ENCODE data around the gene HSF4.
A peak's percentile ranks its signal among the peaks of the same experiment; 100 is the strongest.

The HSF4 gene

GRCh38 chr16:67173808-67174705 lies 9.5 kb downstream of the HSF4 start:
- peak overlapping the region; percentile 49 for H3K4me3 ChIP-seq (ENCODE audit: low read depth, low read length)
- DNase-seq (ENCODE audit: low read depth): no peak
- peak; percentile 13 for TF ChIP-seq CTCF (IDR thresholded peaks at IDR 0.05; ENCODE audit: low read depth, low read length, missing control alignments)

- peak overlapping the region; percentile 49 for H3K4me3 ChIP-seq (ENCODE audit: low read depth, low read length)
- DNase-seq (ENCODE audit: low read depth): no peak
- TF ChIP-seq CTCF (IDR thresholded peaks at IDR 0.05; ENCODE audit: low read depth, low read length, missing control alignments): no peak
These were observed 10.2 kb downstream of the HSF4 start for GRCh38 chr16:67174706-67175231.

GRCh38 chr16:67176662-67177061 lies 12.1 kb downstream of the HSF4 start:
- TF ChIP-seq CTCF (IDR thresholded peaks at IDR 0.05; ENCODE audit: low read depth, low read length, missing control alignments): no peak
- no peak for DNase-seq (ENCODE audit: low read depth)
- no peak overlapping the region for H3K4me3 ChIP-seq (ENCODE audit: low read depth, low read length)

GRCh38 chr16:67177743-67178699 lies 13.5 kb downstream of the HSF4 start:
- H3K4me3 ChIP-seq (ENCODE audit: low read depth, low read length): peak overlapping the region; percentile 48
- TF ChIP-seq CTCF (IDR thresholded peaks at IDR 0.05; ENCODE audit: low read depth, low read length, missing control alignments): peak; percentile 25
- DNase-seq (ENCODE audit: low read depth): no peak

GRCh38 chr16:67179421-67180080 lies 15.0 kb downstream of the HSF4 start:
- no peak overlapping the region for H3K4me3 ChIP-seq (ENCODE audit: low read depth, low read length)
- TF ChIP-seq CTCF (IDR thresholded peaks at IDR 0.05; ENCODE audit: low read depth, low read length, missing control alignments): peak; percentile 28
- no peak for DNase-seq (ENCODE audit: low read depth)

- no peak overlapping the region for H3K4me3 ChIP-seq (ENCODE audit: low read depth, low read length)
- no peak for TF ChIP-seq CTCF (IDR thresholded peaks at IDR 0.05; ENCODE audit: low read depth, low read length, missing control alignments)
These were observed 15.6 kb downstream of the HSF4 start for GRCh38 chr16:67180166-67180565.

More at GRCh38 chr16:67180166-67180565, 15.6 kb downstream of the HSF4 start:
- DNase-seq (ENCODE audit: low read depth): no peak

Data from GM12864 (cell line).